Adrenal gland (tissue), 5 donors: ENCODE results near the gene CTSW.

ENCODE experiments used
- POLR2A ChIP-seq, 2 donors: fragments of 450-650 bp; IDR thresholded peaks; one replicate each; pipeline ENCODE4 v1.6.1; 2017; ENCODE audit warnings: antibody characterized with exemption in 2 of 2, mild to moderate bottlenecking in 2 of 2, moderate library complexity in 1 of 2
- TF ChIP-seq, protein P1 (sequence below), 6 experiments: fragments of 450-650 bp in 4 of 6; fragments of 200-600 bp in 2 of 6; sonication (generic) in 1 of 6; IDR thresholded peaks; 1 replicate in 5 of 6; 2 replicates in 1 of 6; pipeline versions ENCODE4 v1.5.1 to v1.8.0; 2016 to 2021; ENCODE audit warnings: antibody characterized with exemption in 6 of 6, mild to moderate bottlenecking in 2 of 6, moderate library complexity in 1 of 6
- donor health status: DM: no; HTN: no; CAD: no.

DNA sequence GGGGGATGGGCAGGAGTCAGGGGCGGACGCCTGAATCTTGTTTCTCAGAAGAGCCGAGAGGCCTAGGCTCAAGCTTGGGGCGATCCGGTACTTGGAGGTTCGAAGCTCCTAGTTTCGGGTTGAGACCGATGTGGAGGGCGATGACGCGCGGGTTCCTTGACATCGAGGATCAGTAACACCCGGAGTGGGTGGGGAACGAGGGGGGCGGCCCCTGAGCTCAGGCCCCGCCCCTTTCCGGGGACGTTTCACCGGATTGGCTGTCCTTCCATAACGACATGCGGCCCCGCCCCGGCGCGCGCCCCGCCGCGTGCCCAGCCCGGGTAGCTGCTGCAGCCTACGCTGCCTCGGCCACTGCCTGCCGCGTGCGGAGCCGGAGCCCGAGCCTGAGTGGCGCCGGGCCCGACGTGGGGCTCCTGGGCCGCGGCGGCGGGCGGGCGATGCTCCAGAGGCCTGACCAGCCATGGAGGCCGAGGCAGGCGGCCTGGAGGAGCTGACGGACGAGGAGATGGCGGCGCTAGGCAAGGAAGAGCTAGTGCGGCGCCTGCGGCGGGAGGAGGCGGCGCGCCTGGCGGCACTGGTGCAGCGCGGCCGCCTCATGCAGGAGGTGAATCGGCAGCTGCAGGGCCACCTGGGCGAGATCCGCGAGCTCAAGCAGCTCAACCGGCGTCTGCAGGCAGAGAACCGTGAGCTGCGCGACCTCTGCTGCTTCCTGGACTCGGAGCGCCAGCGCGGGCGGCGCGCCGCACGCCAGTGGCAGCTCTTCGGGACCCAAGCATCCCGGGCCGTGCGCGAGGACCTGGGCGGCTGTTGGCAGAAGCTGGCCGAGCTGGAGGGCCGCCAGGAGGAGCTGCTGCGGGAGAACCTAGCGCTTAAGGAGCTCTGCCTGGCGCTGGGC lies 10.9 kb downstream of the CTSW start, which contains the start of gene CCDC85B:
- TF ChIP-seq, protein P1, sequence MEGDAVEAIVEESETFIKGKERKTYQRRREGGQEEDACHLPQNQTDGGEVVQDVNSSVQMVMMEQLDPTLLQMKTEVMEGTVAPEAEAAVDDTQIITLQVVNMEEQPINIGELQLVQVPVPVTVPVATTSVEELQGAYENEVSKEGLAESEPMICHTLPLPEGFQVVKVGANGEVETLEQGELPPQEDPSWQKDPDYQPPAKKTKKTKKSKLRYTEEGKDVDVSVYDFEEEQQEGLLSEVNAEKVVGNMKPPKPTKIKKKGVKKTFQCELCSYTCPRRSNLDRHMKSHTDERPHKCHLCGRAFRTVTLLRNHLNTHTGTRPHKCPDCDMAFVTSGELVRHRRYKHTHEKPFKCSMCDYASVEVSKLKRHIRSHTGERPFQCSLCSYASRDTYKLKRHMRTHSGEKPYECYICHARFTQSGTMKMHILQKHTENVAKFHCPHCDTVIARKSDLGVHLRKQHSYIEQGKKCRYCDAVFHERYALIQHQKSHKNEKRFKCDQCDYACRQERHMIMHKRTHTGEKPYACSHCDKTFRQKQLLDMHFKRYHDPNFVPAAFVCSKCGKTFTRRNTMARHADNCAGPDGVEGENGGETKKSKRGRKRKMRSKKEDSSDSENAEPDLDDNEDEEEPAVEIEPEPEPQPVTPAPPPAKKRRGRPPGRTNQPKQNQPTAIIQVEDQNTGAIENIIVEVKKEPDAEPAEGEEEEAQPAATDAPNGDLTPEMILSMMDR (IDR thresholded peaks at IDR 0.05) = peak in 2 of 6 experiments; percentile 15 to 24
- TF ChIP-seq POLR2A (IDR thresholded peaks at IDR 0.05) = peak; percentile 97 to 99
